DND-41 (cell line): ENCODE results near the gene PTPRD.

Source experiments
- ATAC-seq: fragments of 200-7000 bp; cut with Tn5 transposase; 3 replicates; pipeline ENCODE4 v1.9.1; 2021; ENCODE audit warnings: low read depth; ENCODE audit not compliant: insufficient read depth
- DNase-seq: peaks from one replicate; pipeline ENCODE4 v3.0.0-alpha.2; 2020
- H2AFZ ChIP-seq: 2 replicates; pipeline ENCODE4 v1.6.0; 2012; ENCODE audit warnings: low read depth, low read length
- H3K27ac ChIP-seq: 2 replicates; pipeline ENCODE4 v1.5.1; 2012; ENCODE audit warnings: low read length, inconsistent platforms
- H3K27me3 ChIP-seq: fragments of 200-600 bp; sonication (generic); 2 replicates; pipeline ENCODE4 v1.6.0; 2012; ENCODE audit warnings: low read length, mild to moderate bottlenecking, inconsistent platforms; ENCODE audit not compliant: insufficient read depth, poor library complexity
- H3K36me3 ChIP-seq: 2 replicates; pipeline ENCODE4 v1.5.1; 2012; ENCODE audit warnings: low read length, inconsistent platforms; ENCODE audit not compliant: insufficient read depth
- H3K4me1 ChIP-seq: 2 replicates; pipeline ENCODE4 v1.5.1; 2012; ENCODE audit warnings: mild to moderate bottlenecking, low read length; ENCODE audit not compliant: insufficient read depth
- H3K4me2 ChIP-seq: 2 replicates; pipeline ENCODE4 v1.6.0; 2012; ENCODE audit warnings: mild to moderate bottlenecking, moderate library complexity, low read length, inconsistent platforms; ENCODE audit not compliant: insufficient read depth
- H3K4me3 ChIP-seq, 2 experiments: fragments of 200-600 bp in 1 of 2; shearing (Covaris generic) in 1 of 2; 2 replicates each; pipeline ENCODE4 v1.5.1; 2012 to 2016; ENCODE audit warnings: inconsistent platforms in 2 of 2, low read length in 2 of 2, mild to moderate bottlenecking in 2 of 2, low read depth in 1 of 2, moderate library complexity in 1 of 2
- H3K79me2 ChIP-seq: 2 replicates; pipeline ENCODE4 v1.6.0; 2012; ENCODE audit warnings: low read length, inconsistent platforms; ENCODE audit not compliant: insufficient read depth
- H3K9ac ChIP-seq: 2 replicates; pipeline ENCODE4 v1.6.0; 2012; ENCODE audit warnings: low read depth, mild to moderate bottlenecking, inconsistent platforms, low read length, moderate library complexity
- H3K9me3 ChIP-seq: 2 replicates; pipeline ENCODE4 v1.5.1; 2012; ENCODE audit warnings: low read length, moderate library complexity, mild to moderate bottlenecking, inconsistent platforms; ENCODE audit not compliant: insufficient read depth, severe bottlenecking
- H4K20me1 ChIP-seq: 2 replicates; pipeline ENCODE4 v1.6.0; 2012; ENCODE audit warnings: low read length; ENCODE audit not compliant: insufficient read depth
- CTCF ChIP-seq: IDR thresholded peaks from 2 replicates; pipeline ENCODE4 v1.5.1; 2012; ENCODE audit warnings: borderline replicate concordance, low read length, moderate library complexity, mild to moderate bottlenecking; ENCODE audit not compliant: poor library complexity, severe bottlenecking; ENCODE audit errors: extremely low read depth
- EZH2 ChIP-seq: IDR thresholded peaks from 3 replicates; pipeline ENCODE4 v1.6.1; 2012; ENCODE audit warnings: borderline replicate concordance, low read depth, mild to moderate bottlenecking, moderate library complexity, low read length, inconsistent platforms; ENCODE audit not compliant: severe bottlenecking

The PTPRD gene

GRCh38 chr9:9778293-9778692, 834.5 kb downstream of the PTPRD start:
- no peaks in the 10 kb centered on the region for H3K79me2 ChIP-seq
- no peaks in the 10 kb centered on the region for H3K4me1 ChIP-seq
- H2AFZ ChIP-seq = no peak overlapping the region
- no peak overlapping the region for H3K4me3 ChIP-seq
- H4K20me1 ChIP-seq = no peaks in the 10 kb centered on the region
- H3K9me3 ChIP-seq = no peaks in the 10 kb centered on the region
- no peaks in the 10 kb centered on the region for H3K27me3 ChIP-seq
- ATAC-seq (no peak), DNase-seq (no peak)
- H3K36me3 ChIP-seq = no peaks in the 10 kb centered on the region
- TF ChIP-seq CTCF (no peak), EZH2 (no peak)
- H3K4me2 ChIP-seq = no peak overlapping the region
- no peak overlapping the region for H3K9ac ChIP-seq
- H3K27ac ChIP-seq = no peak overlapping the region

GRCh38 chr9:9774471-9774870, 838.3 kb downstream of the PTPRD start:
- H3K9me3 ChIP-seq = no peaks in the 10 kb centered on the region
- no peak for DNase-seq
- H4K20me1 ChIP-seq = no peaks in the 10 kb centered on the region
- no peak overlapping the region for H3K9ac ChIP-seq
- no peaks in the 10 kb centered on the region for H3K79me2 ChIP-seq
- no peak overlapping the region for H3K4me2 ChIP-seq
- TF ChIP-seq EZH2 (no peak), CTCF (no peak)
- no peak overlapping the region for H3K4me3 ChIP-seq
- no peaks in the 10 kb centered on the region for H3K36me3 ChIP-seq
- no peaks in the 10 kb centered on the region for H3K4me1 ChIP-seq
- H2AFZ ChIP-seq = no peak overlapping the region
- H3K27me3 ChIP-seq = no peaks in the 10 kb centered on the region
- H3K27ac ChIP-seq = no peak overlapping the region
- no peak for ATAC-seq

GRCh38 chr9:9771314-9771713, 841.5 kb downstream of the PTPRD start:
- no peak for ATAC-seq
- Histone ChIP-seq H3K27me3 (no peaks in the 10 kb centered on the region), H3K4me3 (no peak overlapping the region), H3K27ac (no peak overlapping the region), H3K36me3 (no peaks in the 10 kb centered on the region), H3K4me2 (no peak overlapping the region), H3K79me2 (no peaks in the 10 kb centered on the region), H3K9ac (no peak overlapping the region), H2AFZ (no peak overlapping the region), H4K20me1 (no peaks in the 10 kb centered on the region), H3K9me3 (no peaks in the 10 kb centered on the region), H3K4me1 (no peaks in the 10 kb centered on the region)
- no peak for DNase-seq
- TF ChIP-seq EZH2 = no peak
- TF ChIP-seq CTCF = no peak

- Histone ChIP-seq H3K27me3 (no peaks in the 10 kb centered on the region), H3K4me2 (no peak overlapping the region), H3K4me3 (no peak overlapping the region), H3K9me3 (no peaks in the 10 kb centered on the region), H3K4me1 (no peaks in the 10 kb centered on the region), H3K27ac (no peak overlapping the region), H4K20me1 (no peaks in the 10 kb centered on the region), H3K79me2 (no peaks in the 10 kb centered on the region), H2AFZ (no peak overlapping the region), H3K36me3 (no peaks in the 10 kb centered on the region), H3K9ac (no peak overlapping the region)
- ATAC-seq (no peak), DNase-seq (no peak)
- TF ChIP-seq EZH2 (no peak), CTCF (no peak)
Measured at GRCh38 chr9:9764821-9765220, 848.0 kb downstream of the PTPRD start.
